Endothelial cell of umbilical vein (primary cell): ENCODE measurements around the gene ZBTB7C. TPM values are rescaled to one million over a fixed set of nuclear protein-coding genes. Genes with fewer than 3 reads are reported as not detected.

ENCODE experiments used
- BruUV-seq: library from RNA; stranded (reverse); fragments of 400-500 nt; replicated peaks from 2 replicates; lab custom pipeline; 2021; lab: Mats Ljungman, UMichigan
- CTCF ChIA-PET: fragments of 300-600, 350-600 bp; sonication (Branson Sonifier 250); formaldehyde crosslinking; loops from one replicate; lab custom pipeline; 2021; ENCODE audit warnings: antibody characterized with exemption, inconsistent platforms; lab: Charles Lee
- POLR2A ChIA-PET: fragments of 300-600, 350-600 bp; sonication (Branson Sonifier 250); formaldehyde crosslinking; loops from one replicate; lab custom pipeline; 2021; ENCODE audit warnings: antibody characterized with exemption, inconsistent platforms; lab: Charles Lee
- DNase-seq: peaks from one replicate; pipeline ENCODE4 v3.0.0-alpha.2; 2011; ENCODE audit warnings: low read depth, low spot score
- FAIRE-seq: peaks from 2 replicates; lab custom pipeline; 2011; peaks lifted over from hg19 to GRCh38; lab: Jason Lieb, UNC
- H2AFZ ChIP-seq: 2 replicates; pipeline ENCODE4 v1.6.0; 2012; ENCODE audit warnings: low read depth, low read length, control low read depth, inconsistent platforms
- H3K27ac ChIP-seq: 2 replicates; pipeline ENCODE4 v1.5.1; 2011; ENCODE audit warnings: low read depth, mild to moderate bottlenecking, control low read depth, low read length, moderate library complexity; ENCODE audit not compliant: insufficient read depth
- H3K27me3 ChIP-seq, 2 experiments: 2 replicates each; pipeline versions ENCODE4 v1.6.0 to v1.6.1; 2011; ENCODE audit warnings: low read length in 2 of 2, mixed read lengths in 1 of 2; ENCODE audit not compliant: control insufficient read depth in 2 of 2, insufficient read depth in 2 of 2
- H3K36me3 ChIP-seq, 2 experiments: 2 replicates in 1 of 2; 3 replicates in 1 of 2; pipeline ENCODE4 v1.5.1; 2011; ENCODE audit warnings: low read length in 2 of 2, mild to moderate bottlenecking in 1 of 2, moderate library complexity in 1 of 2; ENCODE audit not compliant: control insufficient read depth in 2 of 2, insufficient read depth in 2 of 2; ENCODE audit errors: extremely low read depth in 1 of 2
- H3K4me1 ChIP-seq: 3 replicates; pipeline ENCODE4 v1.5.1; 2011; ENCODE audit warnings: mild to moderate bottlenecking, low read length; ENCODE audit not compliant: control insufficient read depth, insufficient read depth; ENCODE audit errors: extremely low read depth
- H3K4me2 ChIP-seq: 2 replicates; pipeline ENCODE4 v1.6.1; 2011; ENCODE audit warnings: low read length, control low read depth, mixed read lengths; ENCODE audit not compliant: insufficient read depth
- H3K4me3 ChIP-seq, 3 experiments: fragments of 200-600 bp in 1 of 3; sonication (generic), shearing (Covaris generic) in 1 of 3; replicated peaks in 1 of 3; 2 replicates each; pipeline ENCODE4 v1.5.1; 2011 to 2016; ENCODE audit warnings: control low read depth in 3 of 3, low read length in 3 of 3, mild to moderate bottlenecking in 2 of 3, inconsistent platforms in 1 of 3, low read depth in 1 of 3, moderate library complexity in 1 of 3; ENCODE audit not compliant: insufficient read depth in 1 of 3
- H3K79me2 ChIP-seq: 2 replicates; pipeline ENCODE4 v1.6.0; 2012; ENCODE audit warnings: low read length, inconsistent platforms; ENCODE audit not compliant: control insufficient read depth, insufficient read depth
- H3K9ac ChIP-seq: replicated peaks from 2 replicates; pipeline ENCODE3; 2011; ENCODE audit warnings: low read length, control low read depth; ENCODE audit not compliant: insufficient read depth; ENCODE audit errors: extremely low read depth
- H3K9me1 ChIP-seq: replicated peaks from 3 replicates; pipeline ENCODE4 v1.6.0; 2011; ENCODE audit warnings: mild to moderate bottlenecking, low read length; ENCODE audit not compliant: control insufficient read depth, insufficient read depth; ENCODE audit errors: extremely low read depth
- H3K9me3 ChIP-seq: replicated peaks from 2 replicates; pipeline ENCODE4 v1.5.1; 2012; ENCODE audit warnings: low read length, inconsistent platforms; ENCODE audit not compliant: control insufficient read depth, insufficient read depth
- H4K20me1 ChIP-seq: replicated peaks from 2 replicates; pipeline ENCODE3; 2011; ENCODE audit warnings: mild to moderate bottlenecking, low read length; ENCODE audit not compliant: control insufficient read depth, insufficient read depth; ENCODE audit errors: extremely low read depth
- EZH2 ChIP-seq: IDR thresholded peaks from 2 replicates; pipeline ENCODE4 v1.6.1; 2012; ENCODE audit warnings: borderline replicate concordance, low read depth, mild to moderate bottlenecking, moderate library complexity, low read length, inconsistent platforms; ENCODE audit not compliant: severe bottlenecking
- FOS ChIP-seq: IDR thresholded peaks from 2 replicates; pipeline ENCODE4 v1.6.1; 2011; ENCODE audit warnings: mild to moderate bottlenecking, low read length, moderate library complexity, borderline replicate concordance; ENCODE audit not compliant: insufficient read depth
- GATA2 ChIP-seq: IDR thresholded peaks from 2 replicates; pipeline ENCODE4 v1.7.0; 2011; ENCODE audit warnings: low read depth, mild to moderate bottlenecking, moderate library complexity, mixed read lengths, low read length; ENCODE audit not compliant: insufficient read length, insufficient read depth
- JUN ChIP-seq: IDR thresholded peaks from 2 replicates; pipeline ENCODE4 v1.6.1; 2011; ENCODE audit warnings: borderline replicate concordance, low read depth; ENCODE audit not compliant: insufficient read length, insufficient read depth
- MAX ChIP-seq: IDR thresholded peaks from 2 replicates; pipeline ENCODE4 v1.6.1; 2011; ENCODE audit not compliant: insufficient read depth, insufficient read length
- MYC ChIP-seq: IDR thresholded peaks from one replicate; pipeline ENCODE4 v1.6.1; 2011; ENCODE audit warnings: mild to moderate bottlenecking, low read depth, low read length
- POLR2A ChIP-seq: IDR thresholded peaks from 2 replicates; pipeline ENCODE4 v1.6.1; 2012; ENCODE audit warnings: low read depth, mild to moderate bottlenecking, control low read depth, low read length
- POLR2AphosphoS5 ChIP-seq: IDR thresholded peaks from 2 replicates; pipeline ENCODE4 v1.6.1; 2012; ENCODE audit warnings: low read depth, mild to moderate bottlenecking, control low read depth, low read length, moderate library complexity; ENCODE audit not compliant: insufficient read depth
- dilution Hi-C: fragments of 300-500 bp; cut with MboI; formaldehyde crosslinking; loops from one replicate; pipeline ENCODE4 v1.15.0; 2019; ENCODE audit warnings: low sequenced_read_pairs; ENCODE audit not compliant: extremely low pct_ligation_motif_present
- intact Hi-C: fragments of 100-400 bp; cut with micrococcal nuclease; formaldehyde crosslinking; loops from one replicate; pipeline ENCODE4 v1.10.0; 2022
- polyA plus RNA-seq, 4 experiments: library from polyadenylated mRNA; depleted of rRNA in 3 of 4; stranded (reverse) in 3 of 4; unstranded in 1 of 4; fragments of >200 nt; gene quantifications; 2 replicates each; pipeline versions ENCODE4 v1.2.1 to v1.2.3, GENCODE V29; 2011 to 2012; ENCODE audit warnings: missing spikeins in 1 of 4
- total RNA-seq: library from RNA; stranded (reverse); gene quantifications from 2 replicates; pipeline ENCODE4 v1.2.3, GENCODE V29; 2021
- TF ChIP-seq, protein P1 (sequence below), 2 donors: IDR thresholded peaks; 1 replicate in 1 of 2; 2 replicates in 1 of 2; pipeline ENCODE4 v1.5.1; 2011; ENCODE audit warnings: low read length in 2 of 2, mild to moderate bottlenecking in 2 of 2, moderate library complexity in 2 of 2, control low read depth in 1 of 2, inconsistent platforms in 1 of 2, low read depth in 1 of 2; ENCODE audit not compliant: insufficient read depth in 1 of 2; ENCODE audit errors: extremely low read depth in 1 of 2

ZBTB7C gene
- total and polyA plus RNA-seq, 2 donors (not counting 3 experiments of a cell fraction or from before 2014, with no cell fraction given): not detected

GRCh38 chr18:48170651-48171050 lies 238.5 kb downstream of the ZBTB7C start:
- Histone ChIP-seq H3K9ac (no peak overlapping the region), H3K4me1 (no peaks in the 10 kb centered on the region), H3K9me3 (no peaks in the 10 kb centered on the region), H3K27ac (no peak overlapping the region), H3K9me1 (no peaks in the 10 kb centered on the region), H3K27me3 (peaks cover under 1 to 4% of the 10 kb centered on the region in 2 experiments), H2AFZ (no peak overlapping the region), H3K36me3 (no peaks in the 10 kb centered on the region), H3K79me2 (no peaks in the 10 kb centered on the region), H4K20me1 (no peaks in the 10 kb centered on the region), H3K4me3 (no peak overlapping the region), H3K4me2 (no peak overlapping the region)
- intact Hi-C loops (no loop called here), dilution Hi-C loops (no loop called here)
- CTCF ChIA-PET: no interaction called here
- no peak for FAIRE-seq
- no peak for DNase-seq
- POLR2A ChIA-PET: no interaction called here
- no TSS peak for BruUV-seq
- no peak for TF ChIP-seq JUN
- TF ChIP-seq POLR2AphosphoS5: no peak
- no peak for TF ChIP-seq EZH2
- no peak for TF ChIP-seq MAX
- TF ChIP-seq MYC: no peak
- TF ChIP-seq, protein P1, sequence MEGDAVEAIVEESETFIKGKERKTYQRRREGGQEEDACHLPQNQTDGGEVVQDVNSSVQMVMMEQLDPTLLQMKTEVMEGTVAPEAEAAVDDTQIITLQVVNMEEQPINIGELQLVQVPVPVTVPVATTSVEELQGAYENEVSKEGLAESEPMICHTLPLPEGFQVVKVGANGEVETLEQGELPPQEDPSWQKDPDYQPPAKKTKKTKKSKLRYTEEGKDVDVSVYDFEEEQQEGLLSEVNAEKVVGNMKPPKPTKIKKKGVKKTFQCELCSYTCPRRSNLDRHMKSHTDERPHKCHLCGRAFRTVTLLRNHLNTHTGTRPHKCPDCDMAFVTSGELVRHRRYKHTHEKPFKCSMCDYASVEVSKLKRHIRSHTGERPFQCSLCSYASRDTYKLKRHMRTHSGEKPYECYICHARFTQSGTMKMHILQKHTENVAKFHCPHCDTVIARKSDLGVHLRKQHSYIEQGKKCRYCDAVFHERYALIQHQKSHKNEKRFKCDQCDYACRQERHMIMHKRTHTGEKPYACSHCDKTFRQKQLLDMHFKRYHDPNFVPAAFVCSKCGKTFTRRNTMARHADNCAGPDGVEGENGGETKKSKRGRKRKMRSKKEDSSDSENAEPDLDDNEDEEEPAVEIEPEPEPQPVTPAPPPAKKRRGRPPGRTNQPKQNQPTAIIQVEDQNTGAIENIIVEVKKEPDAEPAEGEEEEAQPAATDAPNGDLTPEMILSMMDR (IDR thresholded peaks at IDR 0.05; ENCODE audit: extremely low read depth in 1 of 2, insufficient read depth in 1 of 2, low read depth in 1 of 2, low read length in 2 of 2): no peak
- TF ChIP-seq POLR2A: no peak
- no peak for TF ChIP-seq GATA2
- no peak for TF ChIP-seq FOS
